Gastrocnemius medialis (tissue), 4 donors: Measurements from ENCODE around the gene LTO1.

Experiments used
- POLR2A ChIP-seq, 2 donors: fragments of 450-650 bp; IDR thresholded peaks; one replicate each; pipeline ENCODE4 v1.6.1; 2017; ENCODE audit warnings: antibody characterized with exemption in 2 of 2, mild to moderate bottlenecking in 2 of 2, moderate library complexity in 2 of 2
- TF ChIP-seq, protein P1 (sequence below), 5 experiments: fragments of 450-650 bp in 3 of 5; fragments of 200-600 bp in 2 of 5; sonication (generic) in 2 of 5; IDR thresholded peaks in 4 of 5; conservative IDR thresholded peaks in 1 of 5; 1 replicate in 4 of 5; 2 replicates in 1 of 5; pipeline ENCODE4 v1.5.1; 2016 to 2019; ENCODE audit warnings: antibody characterized with exemption in 5 of 5, mild to moderate bottlenecking in 3 of 5, moderate library complexity in 3 of 5

DNA sequence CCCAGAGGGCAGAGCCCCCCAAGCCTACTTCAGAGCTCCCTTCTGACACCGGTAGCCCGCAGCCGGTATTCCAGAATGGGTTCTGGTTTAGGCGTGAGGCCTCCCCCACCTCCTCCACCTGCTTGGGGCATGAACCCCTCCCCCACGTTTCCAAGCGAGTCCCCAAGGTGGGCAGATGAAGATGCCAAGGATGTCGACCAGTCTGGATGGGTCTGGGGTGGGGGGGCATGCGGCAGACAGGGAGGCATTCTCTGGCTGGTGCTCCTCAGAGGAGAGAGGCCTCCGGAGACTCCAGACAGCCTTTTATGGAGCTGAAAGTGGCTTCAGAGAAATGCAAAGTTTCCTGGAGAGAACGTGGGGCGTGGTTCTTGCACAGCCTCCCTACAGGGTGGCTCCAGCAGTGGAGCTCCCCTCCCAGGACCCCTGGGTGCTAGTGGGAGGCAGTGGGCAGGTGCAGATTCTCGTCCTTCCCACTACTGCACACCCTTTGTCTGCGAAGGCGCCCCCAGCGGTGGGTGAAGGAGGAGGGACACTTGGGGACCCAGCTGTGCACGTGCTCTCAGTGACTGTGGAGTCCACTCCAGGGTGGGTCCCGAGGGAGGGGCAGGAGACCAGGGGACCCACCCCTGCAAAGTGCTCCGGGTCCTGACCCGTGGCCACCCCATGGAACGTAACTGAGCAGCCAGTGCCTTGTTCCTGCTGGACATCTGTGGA, 30.0 kb downstream of the LTO1 start:
- no peak for TF ChIP-seq POLR2A (IDR thresholded peaks at IDR 0.05)
- TF ChIP-seq, protein P1, sequence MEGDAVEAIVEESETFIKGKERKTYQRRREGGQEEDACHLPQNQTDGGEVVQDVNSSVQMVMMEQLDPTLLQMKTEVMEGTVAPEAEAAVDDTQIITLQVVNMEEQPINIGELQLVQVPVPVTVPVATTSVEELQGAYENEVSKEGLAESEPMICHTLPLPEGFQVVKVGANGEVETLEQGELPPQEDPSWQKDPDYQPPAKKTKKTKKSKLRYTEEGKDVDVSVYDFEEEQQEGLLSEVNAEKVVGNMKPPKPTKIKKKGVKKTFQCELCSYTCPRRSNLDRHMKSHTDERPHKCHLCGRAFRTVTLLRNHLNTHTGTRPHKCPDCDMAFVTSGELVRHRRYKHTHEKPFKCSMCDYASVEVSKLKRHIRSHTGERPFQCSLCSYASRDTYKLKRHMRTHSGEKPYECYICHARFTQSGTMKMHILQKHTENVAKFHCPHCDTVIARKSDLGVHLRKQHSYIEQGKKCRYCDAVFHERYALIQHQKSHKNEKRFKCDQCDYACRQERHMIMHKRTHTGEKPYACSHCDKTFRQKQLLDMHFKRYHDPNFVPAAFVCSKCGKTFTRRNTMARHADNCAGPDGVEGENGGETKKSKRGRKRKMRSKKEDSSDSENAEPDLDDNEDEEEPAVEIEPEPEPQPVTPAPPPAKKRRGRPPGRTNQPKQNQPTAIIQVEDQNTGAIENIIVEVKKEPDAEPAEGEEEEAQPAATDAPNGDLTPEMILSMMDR (IDR thresholded peaks at IDR 0.05 in 4 of 5, conservative IDR thresholded peaks at IDR 0.05 in 1 of 5): no peak
